VCaP (cell line): ENCODE data around the gene TMEM63A.

ENCODE experiments used
- H3K27ac ChIP-seq: fragments of 450-650 bp; 2 replicates; pipeline ENCODE4 v1.5.1; 2017
- TF ChIP-seq, protein P1 (sequence below): fragments of 450-650 bp; conservative IDR thresholded peaks from 2 replicates; pipeline ENCODE4 v1.5.1; 2017; ENCODE audit warnings: mild to moderate bottlenecking, moderate library complexity

The TMEM63A gene

DNA sequence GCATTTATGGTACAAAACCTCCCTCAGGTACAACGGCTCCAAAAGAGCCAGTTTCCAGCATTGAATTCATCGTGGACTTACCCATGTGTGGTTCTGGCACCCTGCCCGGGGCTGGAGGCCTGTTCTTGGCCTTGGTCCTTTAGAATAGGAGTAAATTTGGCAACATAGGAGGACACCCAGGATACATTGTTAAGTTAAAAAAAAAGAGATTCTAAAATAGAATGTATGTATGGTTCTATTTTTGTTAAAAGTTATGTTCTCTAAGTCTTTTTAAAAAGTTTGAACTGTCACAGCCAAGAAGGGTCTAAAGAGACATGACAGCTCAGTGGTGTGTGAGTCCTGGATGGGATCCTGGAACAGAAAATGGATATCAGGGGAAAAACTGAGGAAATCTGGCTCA is 46.3 kb downstream of the TMEM63A start:
- peak overlapping the region; percentile 66 for H3K27ac ChIP-seq
- TF ChIP-seq, protein P1, sequence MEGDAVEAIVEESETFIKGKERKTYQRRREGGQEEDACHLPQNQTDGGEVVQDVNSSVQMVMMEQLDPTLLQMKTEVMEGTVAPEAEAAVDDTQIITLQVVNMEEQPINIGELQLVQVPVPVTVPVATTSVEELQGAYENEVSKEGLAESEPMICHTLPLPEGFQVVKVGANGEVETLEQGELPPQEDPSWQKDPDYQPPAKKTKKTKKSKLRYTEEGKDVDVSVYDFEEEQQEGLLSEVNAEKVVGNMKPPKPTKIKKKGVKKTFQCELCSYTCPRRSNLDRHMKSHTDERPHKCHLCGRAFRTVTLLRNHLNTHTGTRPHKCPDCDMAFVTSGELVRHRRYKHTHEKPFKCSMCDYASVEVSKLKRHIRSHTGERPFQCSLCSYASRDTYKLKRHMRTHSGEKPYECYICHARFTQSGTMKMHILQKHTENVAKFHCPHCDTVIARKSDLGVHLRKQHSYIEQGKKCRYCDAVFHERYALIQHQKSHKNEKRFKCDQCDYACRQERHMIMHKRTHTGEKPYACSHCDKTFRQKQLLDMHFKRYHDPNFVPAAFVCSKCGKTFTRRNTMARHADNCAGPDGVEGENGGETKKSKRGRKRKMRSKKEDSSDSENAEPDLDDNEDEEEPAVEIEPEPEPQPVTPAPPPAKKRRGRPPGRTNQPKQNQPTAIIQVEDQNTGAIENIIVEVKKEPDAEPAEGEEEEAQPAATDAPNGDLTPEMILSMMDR: no peak

DNA sequence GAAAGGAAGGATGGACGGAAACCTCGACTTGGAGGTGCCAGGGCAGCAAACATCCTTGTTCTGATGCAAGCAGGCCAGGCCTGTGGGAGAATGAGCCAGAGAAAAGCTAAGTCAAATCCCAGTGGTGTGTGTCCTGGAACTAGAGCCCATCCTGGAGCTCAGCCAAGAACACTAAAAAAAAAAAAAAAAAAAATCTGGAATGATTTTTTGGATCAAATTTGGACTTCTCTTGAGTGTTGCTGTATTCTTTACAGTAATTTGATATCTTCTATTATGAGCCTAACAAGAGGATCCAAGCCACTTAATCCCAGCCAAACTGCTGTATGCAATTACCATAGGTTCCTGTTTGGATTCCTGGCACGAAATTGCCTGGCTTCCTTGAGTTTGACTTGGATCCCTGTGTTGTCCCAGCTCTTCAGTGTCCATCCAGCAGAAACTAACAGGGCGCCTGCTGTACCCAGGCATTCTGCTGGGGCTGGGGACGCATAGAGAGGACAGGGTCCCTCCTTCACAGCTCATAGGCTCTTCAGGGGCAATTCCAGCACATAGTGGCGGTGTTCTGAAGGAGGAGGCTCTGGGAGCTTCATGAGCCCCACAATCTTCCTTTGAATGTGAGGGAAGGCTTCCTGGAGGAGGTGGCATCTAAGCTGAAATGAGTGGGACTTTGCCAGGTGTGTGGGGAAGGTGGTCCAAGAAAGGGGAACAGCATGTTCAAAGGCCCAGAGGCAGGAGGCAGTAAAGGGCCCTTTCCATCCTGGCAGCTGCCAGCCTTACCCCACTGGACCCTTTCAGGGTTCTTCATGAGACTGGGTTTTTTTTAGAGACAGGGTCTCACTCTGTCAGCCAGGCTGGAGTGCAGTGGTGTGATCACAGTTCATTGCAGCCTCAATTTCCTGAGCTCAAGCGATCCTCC is 47.5 kb downstream of the TMEM63A start:
- TF ChIP-seq, protein P1: no peak
- H3K27ac ChIP-seq: peak overlapping the region; percentile 66

DNA sequence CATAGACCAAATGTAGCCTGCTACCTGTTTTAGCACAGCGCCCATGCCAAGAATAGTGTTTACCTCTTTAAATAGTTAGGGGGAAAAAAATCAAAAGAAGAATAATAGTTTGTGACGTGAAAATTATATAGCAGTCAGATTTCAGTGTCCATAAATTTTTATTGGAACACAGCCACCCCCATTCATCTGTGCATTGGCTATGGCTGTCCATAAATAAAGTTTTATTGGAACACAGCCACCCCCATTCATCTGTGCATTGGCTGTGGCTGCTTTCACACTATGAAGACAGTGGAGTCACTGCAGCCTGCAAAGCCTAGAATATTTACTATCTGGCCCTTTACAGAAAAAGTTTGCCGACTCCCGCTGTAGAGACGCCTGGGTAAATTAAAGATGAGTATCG is 51.3 kb downstream of the TMEM63A start:
- TF ChIP-seq, protein P1: no peak
- no peak overlapping the region for H3K27ac ChIP-seq

DNA sequence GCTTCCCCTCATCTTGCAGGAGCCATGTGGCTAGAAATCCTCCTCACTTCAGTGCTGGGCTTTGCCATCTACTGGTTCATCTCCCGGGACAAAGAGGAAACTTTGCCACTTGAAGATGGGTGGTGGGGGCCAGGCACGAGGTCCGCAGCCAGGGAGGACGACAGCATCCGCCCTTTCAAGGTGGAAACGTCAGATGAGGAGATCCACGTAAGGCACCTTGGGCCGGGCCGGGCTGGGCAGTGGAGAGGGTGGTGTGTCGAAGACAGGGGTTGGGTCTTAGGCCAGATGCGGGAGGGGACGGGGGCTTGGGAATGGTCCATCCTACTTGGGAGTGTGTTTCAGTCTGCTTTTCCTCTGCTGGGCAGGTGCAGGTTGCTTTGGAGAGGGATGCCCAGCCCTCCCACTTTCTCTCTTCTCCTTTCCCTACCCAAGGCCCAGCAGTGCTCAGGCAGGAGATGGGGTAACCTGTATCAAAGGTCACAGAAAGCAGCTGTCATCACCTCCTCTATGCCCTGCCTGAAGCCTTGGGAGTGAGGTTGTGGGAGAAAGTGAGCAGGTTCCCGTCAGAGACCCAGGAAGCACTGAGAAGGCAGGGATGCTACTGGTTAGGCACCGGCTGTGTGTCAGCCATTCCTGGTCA is 53.4 kb downstream of the TMEM63A start:
- TF ChIP-seq, protein P1: no peak
- no peak overlapping the region for H3K27ac ChIP-seq

DNA sequence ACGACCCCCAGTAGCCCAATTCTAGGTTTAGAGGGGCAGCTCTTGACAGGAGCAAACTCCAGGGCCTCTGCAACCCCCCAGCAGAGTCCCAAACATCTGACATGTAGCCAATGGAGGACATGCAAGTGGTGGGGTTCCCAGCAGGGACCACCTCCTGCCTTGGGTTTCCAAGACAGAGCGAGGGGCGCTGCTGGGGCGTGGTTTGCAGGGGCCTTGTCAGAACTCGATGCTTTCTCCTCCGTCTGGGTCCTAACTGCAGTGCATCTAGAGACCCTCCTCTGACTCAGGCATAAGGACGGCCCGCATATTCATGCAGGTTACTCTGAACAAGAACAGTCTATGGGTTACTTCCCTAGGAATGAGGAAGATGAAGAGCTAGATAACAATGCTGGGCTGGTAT is 55.1 kb downstream of the TMEM63A start:
- H3K27ac ChIP-seq: no peak overlapping the region
- TF ChIP-seq, protein P1: no peak

DNA sequence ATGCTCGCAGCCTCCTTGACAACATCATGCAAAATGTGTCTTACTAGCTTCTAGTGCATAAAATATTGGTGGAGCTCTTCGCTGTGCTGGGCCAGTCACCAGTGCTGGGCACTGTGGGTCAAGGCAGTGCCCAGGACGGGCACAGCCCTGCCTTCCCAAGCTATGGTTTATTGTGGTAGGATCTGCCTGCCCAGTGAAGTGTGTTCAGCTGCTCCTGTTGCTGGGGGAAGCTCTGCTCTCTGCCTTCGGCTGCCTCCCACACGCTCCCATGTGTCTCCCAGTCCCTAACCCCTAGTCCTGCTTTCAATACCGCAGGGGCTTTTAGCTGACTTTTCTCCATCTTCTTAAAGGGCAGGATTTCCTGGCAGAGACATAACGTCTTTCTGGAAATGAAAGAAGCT is 56.6 kb downstream of the TMEM63A start:
- peak overlapping the region; percentile 40; the same call in 1 of the 2 replicates for H3K27ac ChIP-seq
- TF ChIP-seq, protein P1: no peak

DNA sequence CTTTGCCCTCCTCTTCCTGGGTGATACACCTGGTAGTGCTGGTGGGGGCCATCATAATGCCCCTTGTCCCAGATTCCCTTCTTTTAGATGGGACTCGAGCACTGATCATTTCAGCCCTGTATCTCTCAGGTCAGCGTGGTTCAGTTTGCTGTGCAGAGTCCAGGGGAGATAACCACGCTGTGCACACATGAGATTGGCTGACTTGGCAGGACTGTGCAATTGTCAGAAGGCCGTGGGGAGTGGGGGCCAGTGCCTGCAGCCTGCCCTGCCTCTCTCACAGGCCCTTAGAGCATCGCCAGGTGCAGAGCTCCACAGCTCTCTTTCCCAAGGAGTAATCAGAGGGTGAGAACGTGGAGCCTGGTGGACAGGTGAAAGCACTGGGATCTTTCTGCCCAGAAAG is 57.1 kb downstream of the TMEM63A start:
- peak overlapping the region; percentile 40; the same call in 1 of the 2 replicates for H3K27ac ChIP-seq
- TF ChIP-seq, protein P1: no peak
